Measurements from ENCODE around the gene RALA. TPM values are rescaled to one million over a fixed set of nuclear protein-coding genes. Genes with fewer than 3 reads are reported as not detected.

Gene RALA
- total and polyA plus RNA-seq, 2 of the 13 experiments (the other 11 are each of a cell fraction or from before 2014, with no cell fraction given), result 11.8 to 19.5 TPM

DNA sequence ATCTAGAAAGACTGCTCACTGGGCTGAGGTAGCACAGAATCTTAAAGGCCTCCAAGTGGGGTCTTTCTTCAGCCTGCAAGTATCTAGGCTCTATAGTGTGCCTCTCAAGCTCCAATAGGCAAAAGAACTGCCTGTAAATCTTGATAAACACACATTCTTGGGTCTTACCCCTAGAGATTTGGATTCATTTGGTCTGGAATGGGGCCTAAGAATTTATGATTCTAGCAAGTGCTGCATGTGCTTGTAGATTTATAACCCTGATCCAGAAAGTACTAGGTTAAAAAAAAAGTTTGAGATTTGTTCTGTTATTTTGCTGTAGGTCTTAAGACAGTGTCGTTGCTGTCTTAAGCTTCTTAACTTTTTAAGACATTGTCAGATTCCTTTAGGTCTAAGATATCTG is 74.1 kb downstream of the RALA start:
- Histone ChIP-seq H4K20me1 (ENCODE audit: insufficient read depth, low read length) (no peaks in the 10 kb centered on the region), H2AFZ (ENCODE audit: low read length) (no peak overlapping the region), H3K27me3 (ENCODE audit: control insufficient read depth in 1 of 2, insufficient read depth in 2 of 2, low read length in 2 of 2) (no peaks in the 10 kb centered on the region), H3K79me2 (ENCODE audit: insufficient read depth, low read length) (no peaks in the 10 kb centered on the region), H3K36me3 (replicated peaks in 1 of 2; ENCODE audit: control insufficient read depth in 1 of 2, insufficient read depth in 2 of 2, low read length in 2 of 2) (peaks cover 6 to 55% of the 10 kb centered on the region in 2 experiments; a peak in 4 of 5 replicates), H3K9ac (ENCODE audit: insufficient read depth, low read depth, low read length) (no peak overlapping the region), H3K9me3 (ENCODE audit: low read length) (no peaks in the 10 kb centered on the region), H3K4me3 (replicated peaks in 1 of 3; ENCODE audit: insufficient read depth in 1 of 3, low read depth in 2 of 3, low read length in 3 of 3) (no peak overlapping the region), H3K4me1 (ENCODE audit: insufficient read depth, low read length) (no peaks in the 10 kb centered on the region), H3K27ac (ENCODE audit: extremely low read length, insufficient read depth, low read length) (no peak overlapping the region), H3K4me2 (ENCODE audit: low read depth, low read length) (no peak overlapping the region)
- ATAC-seq (no peak), FAIRE-seq (no peak), DNase-seq (ENCODE audit: low spot score) (no peak)
- in situ Hi-C loops (cut with HindIII; ENCODE audit: extremely low pct_ligation_motif_present, low pct_unique_long_range_greater_than_20kb) (no loop called here), intact Hi-C loops (cut with micrococcal nuclease; ENCODE audit: unreplicated experiment) (no loop called here)
- no peak for TF ChIP-seq SATB2 (CRISPR knock-in tag; IDR thresholded peaks at IDR 0.05)
- 100% methylated on average over 1 of the region's 1 CpG for WGBS (ENCODE audit: low lambda C conversion rate)
- no TSS peak for BruUV-seq (replicated peaks)
- POLR2A ChIA-PET, result no interaction called here
- CTCF ChIA-PET (ENCODE audit: low intra/inter-chr PET ratio, low total read pairs), result no interaction called here

DNA sequence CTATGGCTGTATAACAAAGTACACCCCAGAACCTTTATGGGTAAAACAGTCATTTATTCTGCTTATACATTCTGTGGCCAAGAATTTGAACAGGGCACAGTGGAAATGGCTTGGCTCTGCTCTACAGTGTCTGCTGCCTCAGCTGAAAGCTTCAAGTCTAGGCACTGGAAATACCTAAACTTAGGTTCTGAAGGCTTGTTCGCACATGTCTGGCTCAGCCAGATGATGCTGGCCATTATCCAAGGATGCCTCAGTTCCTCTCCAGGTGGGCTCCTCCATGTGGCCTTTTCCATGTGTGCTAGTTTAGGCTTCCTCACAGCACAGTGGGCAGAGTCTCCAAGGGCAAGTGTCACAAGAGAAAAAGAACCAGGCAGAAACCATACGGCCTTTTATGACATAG is 76.8 kb downstream of the RALA start:
- H3K4me1 ChIP-seq (ENCODE audit: insufficient read depth, low read length), result no peaks in the 10 kb centered on the region
- no TSS peak for BruUV-seq (replicated peaks)
- H3K9me3 ChIP-seq (ENCODE audit: low read length), result no peaks in the 10 kb centered on the region
- H3K9ac ChIP-seq (ENCODE audit: insufficient read depth, low read depth, low read length), result no peak overlapping the region
- peaks cover 6 to 58% of the 10 kb centered on the region in 2 experiments; a peak in 4 of 5 replicates for H3K36me3 ChIP-seq (replicated peaks in 1 of 2; ENCODE audit: control insufficient read depth in 1 of 2, insufficient read depth in 2 of 2, low read length in 2 of 2)
- H3K27ac ChIP-seq (ENCODE audit: extremely low read length, insufficient read depth, low read length), result no peak overlapping the region
- ChIA-PET POLR2A (no interaction called here), CTCF (ENCODE audit: low intra/inter-chr PET ratio, low total read pairs) (no interaction called here)
- H3K4me2 ChIP-seq (ENCODE audit: low read depth, low read length), result no peak overlapping the region
- no peak for TF ChIP-seq ZNF614 (CRISPR knock-in tag; IDR thresholded peaks at IDR 0.05; ENCODE audit: borderline replicate concordance)
- TF ChIP-seq, protein P1, sequence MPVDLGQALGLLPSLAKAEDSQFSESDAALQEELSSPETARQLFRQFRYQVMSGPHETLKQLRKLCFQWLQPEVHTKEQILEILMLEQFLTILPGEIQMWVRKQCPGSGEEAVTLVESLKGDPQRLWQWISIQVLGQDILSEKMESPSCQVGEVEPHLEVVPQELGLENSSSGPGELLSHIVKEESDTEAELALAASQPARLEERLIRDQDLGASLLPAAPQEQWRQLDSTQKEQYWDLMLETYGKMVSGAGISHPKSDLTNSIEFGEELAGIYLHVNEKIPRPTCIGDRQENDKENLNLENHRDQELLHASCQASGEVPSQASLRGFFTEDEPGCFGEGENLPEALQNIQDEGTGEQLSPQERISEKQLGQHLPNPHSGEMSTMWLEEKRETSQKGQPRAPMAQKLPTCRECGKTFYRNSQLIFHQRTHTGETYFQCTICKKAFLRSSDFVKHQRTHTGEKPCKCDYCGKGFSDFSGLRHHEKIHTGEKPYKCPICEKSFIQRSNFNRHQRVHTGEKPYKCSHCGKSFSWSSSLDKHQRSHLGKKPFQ (CRISPR knock-in tag; IDR thresholded peaks at IDR 0.05; ENCODE audit: insufficient replicate concordance), result no peak
- no peak for TF ChIP-seq ZNF274 (CRISPR knock-in tag; IDR thresholded peaks at IDR 0.05)
- no peak for TF ChIP-seq HNRNPK (IDR thresholded peaks at IDR 0.05; ENCODE audit: low read depth, low read length, poor library complexity, severe bottlenecking)
- TF ChIP-seq, protein P2, sequence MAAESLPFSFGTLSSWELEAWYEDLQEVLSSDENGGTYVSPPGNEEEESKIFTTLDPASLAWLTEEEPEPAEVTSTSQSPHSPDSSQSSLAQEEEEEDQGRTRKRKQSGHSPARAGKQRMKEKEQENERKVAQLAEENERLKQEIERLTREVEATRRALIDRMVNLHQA (CRISPR knock-in tag; IDR thresholded peaks at IDR 0.05), result no peak
- no peak for TF ChIP-seq ZNF850 (CRISPR knock-in tag; conservative IDR thresholded peaks at IDR 0.05)
- TF ChIP-seq ZBTB42 (CRISPR knock-in tag; IDR thresholded peaks at IDR 0.05), result no peak
- TF ChIP-seq FOXA3 (CRISPR knock-in tag; IDR thresholded peaks at IDR 0.05), result no peak
- TF ChIP-seq ZNF619 (CRISPR knock-in tag; IDR thresholded peaks at IDR 0.05), result no peak
- no peaks in the 10 kb centered on the region for H3K79me2 ChIP-seq (ENCODE audit: insufficient read depth, low read length)
- ATAC-seq, result no peak
- no peaks in the 10 kb centered on the region for H4K20me1 ChIP-seq (ENCODE audit: insufficient read depth, low read length)
- no peak for FAIRE-seq
- in situ Hi-C loops (cut with HindIII; ENCODE audit: extremely low pct_ligation_motif_present, low pct_unique_long_range_greater_than_20kb), result no loop called here
- WGBS (ENCODE audit: low lambda C conversion rate), result 100% methylated on average over 2 of the region's 2 CpGs
- no peak overlapping the region for H2AFZ ChIP-seq (ENCODE audit: low read length)
- no peak overlapping the region for H3K4me3 ChIP-seq (replicated peaks in 1 of 3; ENCODE audit: insufficient read depth in 1 of 3, low read depth in 2 of 3, low read length in 3 of 3)
- DNase-seq (ENCODE audit: low spot score), result no peak
- intact Hi-C loops (cut with micrococcal nuclease; ENCODE audit: unreplicated experiment), result no loop called here
- no peaks in the 10 kb centered on the region for H3K27me3 ChIP-seq (ENCODE audit: control insufficient read depth in 1 of 2, insufficient read depth in 2 of 2, low read length in 2 of 2)
